Neural progenitor cell (in vitro differentiated cells): ENCODE results near the gene TBC1D17. TPM values are rescaled to one million over a fixed set of nuclear protein-coding genes. Genes with fewer than 3 reads are reported as not detected.

Source experiments
- DNase-seq: peaks from one replicate; pipeline ENCODE4 v3.0.0-alpha.2; 2016; ENCODE audit warnings: low spot score
- H2AFZ ChIP-seq: fragments of 200-600 bp; sonication (generic); replicated peaks from 2 replicates; pipeline ENCODE4 v1.6.1; 2016; ENCODE audit warnings: antibody characterized with exemption
- H3F3A ChIP-seq: fragments of 200-600 bp; sonication (generic); 2 replicates; pipeline ENCODE4 v1.6.1; 2016; ENCODE audit warnings: antibody characterized with exemption, low read depth
- H3K27ac ChIP-seq: fragments of 200-600 bp; sonication (generic); 2 replicates; pipeline ENCODE4 v1.5.1; 2016; ENCODE audit warnings: mild to moderate bottlenecking
- H3K27me3 ChIP-seq: fragments of 200-600 bp; sonication (generic); 2 replicates; pipeline ENCODE4 v1.6.1; 2016; ENCODE audit warnings: mild to moderate bottlenecking, moderate library complexity
- H3K36me3 ChIP-seq: fragments of 200-600 bp; sonication (generic); 2 replicates; pipeline ENCODE4 v1.5.1; 2016
- H3K4me1 ChIP-seq: fragments of 200-600 bp; sonication (generic); 2 replicates; pipeline ENCODE4 v1.6.1; 2016; ENCODE audit warnings: mixed run types
- H3K4me2 ChIP-seq: fragments of 200-600 bp; sonication (generic); 2 replicates; pipeline ENCODE4 v1.6.1; 2016
- H3K4me3 ChIP-seq: fragments of 200-600 bp; sonication (generic); 2 replicates; pipeline ENCODE4 v1.5.1; 2016
- H3K79me2 ChIP-seq: fragments of 200-600 bp; sonication (generic); 2 replicates; pipeline ENCODE4 v1.6.1; 2016; ENCODE audit warnings: low read depth
- H3K9ac ChIP-seq: fragments of 200-600 bp; sonication (generic); 2 replicates; pipeline ENCODE4 v1.6.1; 2016
- H3K9me3 ChIP-seq: fragments of 200-600 bp; sonication (generic); 2 replicates; pipeline ENCODE4 v1.5.1; 2016; ENCODE audit warnings: low read depth
- H4K20me1 ChIP-seq: fragments of 200-600 bp; sonication (generic); 2 replicates; pipeline ENCODE4 v1.6.1; 2016; ENCODE audit warnings: low read depth
- H3K27ac Mint-ChIP-seq: 3 replicates; pipeline ENCODE4 v1.8.0; 2021; ENCODE audit warnings: mixed read lengths
- H3K27me3 Mint-ChIP-seq: 2 replicates; pipeline ENCODE4 v1.8.0; 2022; ENCODE audit warnings: low read depth, mild to moderate bottlenecking, inconsistent platforms, moderate library complexity, mixed read lengths; ENCODE audit not compliant: insufficient read depth
- H3K36me3 Mint-ChIP-seq: 3 replicates; pipeline ENCODE4 v1.8.0; 2021; ENCODE audit warnings: mixed read lengths
- H3K4me1 Mint-ChIP-seq: 3 replicates; pipeline ENCODE4 v1.8.0; 2021; ENCODE audit warnings: mixed read lengths
- H3K4me3 Mint-ChIP-seq: 3 replicates; pipeline ENCODE4 v1.8.0; 2021; ENCODE audit warnings: mild to moderate bottlenecking, moderate library complexity, mixed read lengths
- H3K9me3 Mint-ChIP-seq: 3 replicates; pipeline ENCODE4 v1.8.0; 2020; ENCODE audit warnings: mixed read lengths
- EZH2 ChIP-seq: fragments of 200-600 bp; sonication (generic); IDR thresholded peaks from 2 replicates; pipeline ENCODE4 v1.6.1; 2017; ENCODE audit warnings: antibody characterized with exemption, mild to moderate bottlenecking, moderate library complexity
- EZH2phosphoT487 ChIP-seq: fragments of 200-600 bp; sonication (generic); IDR thresholded peaks from 2 replicates; pipeline ENCODE4 v1.6.1; 2017; ENCODE audit warnings: antibody characterized with exemption
- total RNA-seq: library from RNA; depleted of rRNA; stranded (reverse); fragments of >200 nt; gene quantifications from 2 replicates; pipeline ENCODE4 v1.2.3, GENCODE V29; 2015; ENCODE audit warnings: low replicate concordance
- TF ChIP-seq, protein P1 (sequence below): fragments of 200-600 bp; sonication (generic); IDR thresholded peaks from 2 replicates; pipeline ENCODE4 v1.5.1; 2017; ENCODE audit warnings: antibody characterized with exemption, mild to moderate bottlenecking

TBC1D17 gene
- total RNA-seq, 1 donor from 2014 or later, result 10.4 TPM

DNA sequence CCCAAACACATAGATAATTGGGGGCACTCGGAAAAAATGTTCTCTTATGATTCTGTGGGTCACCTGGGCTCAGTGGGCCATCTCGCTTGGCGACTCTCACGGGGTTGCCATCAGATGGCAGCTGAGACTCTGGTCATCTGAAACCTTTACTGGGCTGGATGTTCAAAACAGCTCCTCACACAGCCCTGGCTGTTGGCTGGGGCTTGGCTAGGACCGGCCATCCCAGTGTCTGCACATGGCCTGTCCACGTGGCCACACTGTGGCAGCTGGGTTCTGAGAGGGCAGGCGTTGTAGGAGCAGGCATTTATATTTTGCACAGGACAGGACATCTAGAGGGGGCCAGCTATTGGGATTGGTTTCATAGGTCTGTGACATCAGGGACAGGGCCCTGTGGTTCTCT is 43.9 kb upstream of the TBC1D17 start:
- H3K9me3 ChIP-seq, result no peaks in the 10 kb centered on the region
- Mint-ChIP-seq H3K9me3 (no peaks in the 10 kb centered on the region), H3K27me3 (peaks cover 4% of the 10 kb centered on the region), H3K4me3 (no peak overlapping the region), H3K4me1 (no peaks in the 10 kb centered on the region), H3K27ac (no peak overlapping the region), H3K36me3 (peaks cover 32% of the 10 kb centered on the region)
- H2AFZ ChIP-seq, result no peak overlapping the region
- H3K79me2 ChIP-seq, result no peaks in the 10 kb centered on the region
- DNase-seq, result no peak
- H3K27me3 ChIP-seq, result no peaks in the 10 kb centered on the region
- no peaks in the 10 kb centered on the region for H3K36me3 ChIP-seq
- H3K4me2 ChIP-seq, result no peak overlapping the region
- no peak overlapping the region for H3K4me3 ChIP-seq
- TF ChIP-seq EZH2, result no peak
- H3F3A ChIP-seq, result no peaks in the 10 kb centered on the region
- H3K9ac ChIP-seq, result no peak overlapping the region
- peaks cover 12% of the 10 kb centered on the region for H4K20me1 ChIP-seq
- no peak overlapping the region for H3K27ac ChIP-seq
- H3K4me1 ChIP-seq, result no peaks in the 10 kb centered on the region

DNA sequence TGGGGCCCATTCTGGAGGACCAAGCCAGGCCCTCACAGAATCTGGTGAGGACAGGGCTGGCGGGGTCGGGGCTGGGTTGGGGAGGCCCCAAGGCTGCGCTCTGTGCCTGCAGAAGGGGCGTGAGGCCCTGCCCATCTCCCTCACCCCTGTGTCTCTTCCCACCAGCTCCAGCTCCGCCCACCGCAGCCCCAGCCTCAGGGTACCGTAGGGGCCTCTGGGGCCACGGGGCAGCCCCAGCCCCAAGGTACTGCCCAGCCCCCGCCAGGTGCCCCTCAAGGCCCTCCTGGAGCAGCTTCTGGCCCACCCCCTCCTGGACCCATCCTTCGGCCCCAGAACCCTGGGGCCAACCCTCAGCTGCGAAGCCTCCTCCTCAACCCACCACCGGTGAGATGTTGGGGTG is 41.9 kb upstream of the TBC1D17 start:
- Mint-ChIP-seq H3K27me3 (peaks cover 2% of the 10 kb centered on the region), H3K36me3 (peaks cover 49% of the 10 kb centered on the region), H3K27ac (no peak overlapping the region), H3K4me1 (peaks cover 2% of the 10 kb centered on the region), H3K9me3 (no peaks in the 10 kb centered on the region), H3K4me3 (no peak overlapping the region)
- TF ChIP-seq EZH2phosphoT487 (no peak), EZH2 (no peak)
- TF ChIP-seq, protein P1, sequence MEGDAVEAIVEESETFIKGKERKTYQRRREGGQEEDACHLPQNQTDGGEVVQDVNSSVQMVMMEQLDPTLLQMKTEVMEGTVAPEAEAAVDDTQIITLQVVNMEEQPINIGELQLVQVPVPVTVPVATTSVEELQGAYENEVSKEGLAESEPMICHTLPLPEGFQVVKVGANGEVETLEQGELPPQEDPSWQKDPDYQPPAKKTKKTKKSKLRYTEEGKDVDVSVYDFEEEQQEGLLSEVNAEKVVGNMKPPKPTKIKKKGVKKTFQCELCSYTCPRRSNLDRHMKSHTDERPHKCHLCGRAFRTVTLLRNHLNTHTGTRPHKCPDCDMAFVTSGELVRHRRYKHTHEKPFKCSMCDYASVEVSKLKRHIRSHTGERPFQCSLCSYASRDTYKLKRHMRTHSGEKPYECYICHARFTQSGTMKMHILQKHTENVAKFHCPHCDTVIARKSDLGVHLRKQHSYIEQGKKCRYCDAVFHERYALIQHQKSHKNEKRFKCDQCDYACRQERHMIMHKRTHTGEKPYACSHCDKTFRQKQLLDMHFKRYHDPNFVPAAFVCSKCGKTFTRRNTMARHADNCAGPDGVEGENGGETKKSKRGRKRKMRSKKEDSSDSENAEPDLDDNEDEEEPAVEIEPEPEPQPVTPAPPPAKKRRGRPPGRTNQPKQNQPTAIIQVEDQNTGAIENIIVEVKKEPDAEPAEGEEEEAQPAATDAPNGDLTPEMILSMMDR, result no peak
- Histone ChIP-seq H3K79me2 (no peaks in the 10 kb centered on the region), H3K4me2 (no peak overlapping the region), H3K9ac (no peak overlapping the region), H3K9me3 (no peaks in the 10 kb centered on the region), H3K36me3 (no peaks in the 10 kb centered on the region), H3K27ac (no peak overlapping the region), H3F3A (no peaks in the 10 kb centered on the region), H3K4me1 (no peaks in the 10 kb centered on the region), H3K4me3 (no peak overlapping the region), H3K27me3 (no peaks in the 10 kb centered on the region), H4K20me1 (peaks cover 8% of the 10 kb centered on the region), H2AFZ (no peak overlapping the region)
- no peak for DNase-seq

DNA sequence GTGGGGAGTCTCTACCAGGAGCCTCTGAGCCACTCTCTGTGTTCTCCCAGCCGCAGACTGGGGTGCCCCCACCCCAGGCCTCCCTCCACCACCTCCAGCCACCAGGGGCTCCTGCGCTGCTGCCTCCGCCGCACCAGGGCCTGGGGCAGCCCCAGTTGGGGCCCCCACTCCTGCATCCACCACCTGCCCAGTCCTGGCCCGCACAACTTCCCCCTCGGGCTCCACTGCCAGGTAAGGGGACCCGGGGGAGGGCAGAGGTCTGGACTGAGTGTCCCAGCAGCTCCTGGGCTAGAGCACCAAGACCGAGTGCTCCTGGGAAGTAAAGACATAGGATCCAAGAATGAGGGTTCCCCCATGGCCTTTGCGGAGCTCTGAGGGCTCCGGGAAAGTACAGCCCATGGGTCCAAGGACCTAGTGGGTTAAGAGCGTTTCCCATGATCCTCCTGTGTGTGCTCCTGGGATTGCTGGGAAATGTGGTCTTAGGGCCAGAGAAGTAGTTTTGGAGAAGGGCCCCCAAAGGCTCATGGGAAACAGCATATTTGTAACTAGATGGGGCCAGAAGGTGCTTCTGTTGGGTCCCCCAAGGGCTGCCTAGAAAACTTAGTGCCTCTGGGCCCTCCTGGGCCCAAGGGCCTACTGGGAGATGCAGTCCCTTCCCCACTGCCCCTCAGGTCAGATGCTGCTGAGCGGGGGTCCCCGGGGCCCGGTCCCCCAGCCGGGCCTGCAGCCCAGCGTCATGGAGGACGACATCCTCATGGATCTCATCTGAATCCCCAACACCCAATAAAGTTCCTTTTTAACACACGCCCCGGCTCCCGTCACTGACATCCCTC is 41.1 kb upstream of the TBC1D17 start:
- Mint-ChIP-seq H3K9me3 (no peaks in the 10 kb centered on the region), H3K4me1 (peaks cover 2% of the 10 kb centered on the region), H3K27me3 (peaks cover 2% of the 10 kb centered on the region), H3K4me3 (no peak overlapping the region), H3K27ac (no peak overlapping the region), H3K36me3 (peaks cover 51% of the 10 kb centered on the region)
- H3K4me3 ChIP-seq, result no peak overlapping the region
- no peaks in the 10 kb centered on the region for H3F3A ChIP-seq
- no peaks in the 10 kb centered on the region for H3K36me3 ChIP-seq
- H4K20me1 ChIP-seq, result peaks cover 8% of the 10 kb centered on the region
- no peak overlapping the region for H3K4me2 ChIP-seq
- no peaks in the 10 kb centered on the region for H3K9me3 ChIP-seq
- TF ChIP-seq EZH2 (no peak), EZH2phosphoT487 (no peak)
- TF ChIP-seq, protein P1, result no peak
- no peak overlapping the region for H3K9ac ChIP-seq
- no peak overlapping the region for H3K27ac ChIP-seq
- H2AFZ ChIP-seq, result no peak overlapping the region
- H3K4me1 ChIP-seq, result no peaks in the 10 kb centered on the region
- no peak for DNase-seq
- H3K27me3 ChIP-seq, result no peaks in the 10 kb centered on the region
- H3K79me2 ChIP-seq, result no peaks in the 10 kb centered on the region

DNA sequence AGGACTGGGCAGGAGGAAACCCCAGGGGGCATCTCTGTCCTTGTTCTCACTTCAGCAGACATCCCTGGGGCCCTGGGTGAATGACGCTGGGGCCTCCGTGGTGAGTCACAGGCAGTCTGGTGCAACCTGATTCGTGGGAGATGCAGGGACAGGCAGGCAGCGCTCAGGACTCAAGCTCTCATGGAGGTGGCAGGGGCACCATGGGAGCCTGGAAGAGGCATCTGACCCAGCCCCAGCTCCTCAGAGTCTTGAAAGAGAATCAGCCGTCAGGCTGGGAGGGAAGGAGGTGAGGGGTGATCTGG is 40.5 kb upstream of the TBC1D17 start:
- H3K4me3 Mint-ChIP-seq, result peak overlapping the region; percentile 64
- Histone ChIP-seq H3K27me3 (no peaks in the 10 kb centered on the region), H3F3A (no peaks in the 10 kb centered on the region), H3K79me2 (no peaks in the 10 kb centered on the region), H3K4me3 (no peak overlapping the region), H3K4me2 (no peak overlapping the region), H3K9me3 (no peaks in the 10 kb centered on the region), H3K27ac (no peak overlapping the region), H4K20me1 (peaks cover 8% of the 10 kb centered on the region), H3K4me1 (no peaks in the 10 kb centered on the region), H2AFZ (no peak overlapping the region), H3K9ac (no peak overlapping the region), H3K36me3 (no peaks in the 10 kb centered on the region)
- peaks cover 47% of the 10 kb centered on the region for H3K36me3 Mint-ChIP-seq
- peak overlapping the region; percentile 16 for H3K27ac Mint-ChIP-seq
- no peak for DNase-seq
- H3K27me3 Mint-ChIP-seq, result peaks cover 2% of the 10 kb centered on the region
- peaks cover 2% of the 10 kb centered on the region for H3K4me1 Mint-ChIP-seq
- H3K9me3 Mint-ChIP-seq, result no peaks in the 10 kb centered on the region
- TF ChIP-seq, protein P1, result no peak
- TF ChIP-seq EZH2phosphoT487 (no peak), EZH2 (no peak)
